Small intestine (tissue), 7 donors: ENCODE results near the gene KIAA1755. TPM values are rescaled to one million over a fixed set of nuclear protein-coding genes. Genes with fewer than 3 reads are reported as not detected.
A peak's percentile ranks its signal among the peaks of the same experiment; 100 is the strongest.

Experiments used
- DNase-seq, 2 donors: peaks; one replicate each; pipeline versions ENCODE4 v3.0.0 to v3.0.0-alpha.2; 2013
- FAIRE-seq: peaks from 2 replicates; lab custom pipeline; 2012; peaks lifted over from hg19 to GRCh38; lab: Jason Lieb, UNC
- H3K27ac ChIP-seq, 3 donors: one replicate each; pipeline ENCODE4 v1.5.1; 2013; ENCODE audit warnings: low read length in 2 of 3, mild to moderate bottlenecking in 2 of 3, control low read depth in 1 of 3, inconsistent platforms in 1 of 3, low read depth in 1 of 3, moderate library complexity in 1 of 3
- H3K27me3 ChIP-seq, 3 donors: one replicate each; pipeline ENCODE4 v1.6.1; 2013; ENCODE audit warnings: low read length in 3 of 3, inconsistent platforms in 1 of 3; ENCODE audit not compliant: control insufficient read depth in 3 of 3, insufficient read depth in 3 of 3
- H3K36me3 ChIP-seq, 3 donors: one replicate each; pipeline ENCODE4 v1.6.1; 2013; ENCODE audit warnings: low read length in 3 of 3, inconsistent platforms in 1 of 3, low read depth in 1 of 3, mild to moderate bottlenecking in 1 of 3, moderate library complexity in 1 of 3; ENCODE audit not compliant: control insufficient read depth in 3 of 3, insufficient read depth in 2 of 3
- H3K4me1 ChIP-seq, 3 donors: one replicate each; pipeline ENCODE4 v1.6.1; 2013; ENCODE audit warnings: low read length in 2 of 3, inconsistent platforms in 1 of 3, low read depth in 1 of 3, mild to moderate bottlenecking in 1 of 3, moderate library complexity in 1 of 3; ENCODE audit not compliant: control insufficient read depth in 3 of 3, insufficient read depth in 2 of 3
- H3K4me3 ChIP-seq, 3 donors: one replicate each; pipeline ENCODE4 v1.5.1; 2013; ENCODE audit warnings: low read length in 3 of 3, control low read depth in 1 of 3, inconsistent platforms in 1 of 3, low read depth in 1 of 3, mild to moderate bottlenecking in 1 of 3, moderate library complexity in 1 of 3
- H3K9me3 ChIP-seq, 2 donors: one replicate each; pipeline ENCODE4 v1.6.1; 2013; ENCODE audit warnings: low read depth in 1 of 2, low read length in 1 of 2; ENCODE audit not compliant: control insufficient read depth in 2 of 2, insufficient read depth in 1 of 2
- WGBS, 3 donors: extraction: QIAGEN DNeasy Blood & Tissue Kit; methylation state at CpG; one replicate each; pipeline ENCODE4 v1.1.7; 2013; 5-methylcytosine and 5-hydroxymethylcytosine counted together
- polyA plus RNA-seq, 4 donors: library from polyadenylated mRNA; stranded (reverse) in 3 of 4; unstranded in 1 of 4; fragments of 200-250 nt in 3 of 4; fragments of 120-200 nt in 1 of 4; gene quantifications; one replicate each; pipeline versions ENCODE4 v1.2.1 to v1.2.3, GENCODE V29; 2013
- donor health status: healthy with polysubstance abuse.
- donor health status: control.
- donor health status: control.
- donor health status: Bipolar disorder and iron deficiency.
- donor health status: healthy.

The KIAA1755 gene
- polyA plus RNA-seq, 4 donors = 0.45 to 5.6 (median 1.5) TPM

DNA sequence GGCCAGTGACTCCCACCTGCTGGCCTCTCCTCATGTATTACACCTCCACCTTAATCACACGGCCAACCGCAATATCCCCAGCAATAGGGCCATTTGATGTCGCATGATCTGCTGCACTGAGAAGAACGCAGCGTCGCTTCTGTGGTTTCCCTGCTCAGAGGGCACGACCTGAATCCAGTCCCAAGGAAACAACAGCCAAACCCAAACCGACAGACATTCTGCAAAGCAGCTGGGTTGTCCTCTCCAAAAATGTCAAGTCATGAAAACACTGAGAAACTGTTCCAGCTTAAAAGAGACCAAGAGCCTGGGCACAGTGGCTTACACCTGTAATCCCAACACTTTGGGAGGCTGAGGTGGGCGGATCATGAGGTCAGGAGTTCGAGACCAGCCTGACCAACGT is 35.9 kb upstream of the KIAA1755 start:
- no peak overlapping the region for H3K4me3 ChIP-seq
- H3K9me3 ChIP-seq = no peaks in the 10 kb centered on the region
- WGBS, 3 donors = 69 to 78% (median 73%) methylated on average over 11 of the region's 11 CpGs
- H3K36me3 ChIP-seq = no peaks in the 10 kb centered on the region
- DNase-seq = no peak
- peaks cover 0 to 2% (median 0%) of the 10 kb centered on the region in 3 donors for H3K27me3 ChIP-seq
- FAIRE-seq = no peak
- H3K4me1 ChIP-seq = no peaks in the 10 kb centered on the region
- no peak overlapping the region for H3K27ac ChIP-seq

DNA sequence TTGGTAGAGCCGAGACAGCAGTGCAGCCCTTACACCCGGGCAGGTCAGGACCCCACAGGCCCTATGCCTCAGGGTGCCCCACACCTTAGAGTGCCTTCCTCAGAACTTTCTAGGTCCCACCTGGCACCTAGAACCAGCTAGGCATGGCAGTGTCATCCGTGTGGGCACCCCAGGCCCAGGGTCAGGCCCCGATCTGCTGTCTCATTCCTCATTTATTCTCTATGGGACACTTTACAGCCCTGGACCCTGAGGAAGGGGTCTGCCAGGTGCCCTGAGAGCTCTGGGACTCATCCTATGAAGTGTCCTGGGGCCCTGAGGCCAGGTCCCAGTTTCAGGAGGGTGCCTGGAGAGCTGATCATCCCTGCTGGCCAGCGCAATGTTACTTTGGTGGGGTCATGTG is 35.3 kb upstream of the KIAA1755 start:
- WGBS, 3 donors = 86 to 91% (median 90%) methylated on average over 4 to 5 of the region's 5 CpGs

DNA sequence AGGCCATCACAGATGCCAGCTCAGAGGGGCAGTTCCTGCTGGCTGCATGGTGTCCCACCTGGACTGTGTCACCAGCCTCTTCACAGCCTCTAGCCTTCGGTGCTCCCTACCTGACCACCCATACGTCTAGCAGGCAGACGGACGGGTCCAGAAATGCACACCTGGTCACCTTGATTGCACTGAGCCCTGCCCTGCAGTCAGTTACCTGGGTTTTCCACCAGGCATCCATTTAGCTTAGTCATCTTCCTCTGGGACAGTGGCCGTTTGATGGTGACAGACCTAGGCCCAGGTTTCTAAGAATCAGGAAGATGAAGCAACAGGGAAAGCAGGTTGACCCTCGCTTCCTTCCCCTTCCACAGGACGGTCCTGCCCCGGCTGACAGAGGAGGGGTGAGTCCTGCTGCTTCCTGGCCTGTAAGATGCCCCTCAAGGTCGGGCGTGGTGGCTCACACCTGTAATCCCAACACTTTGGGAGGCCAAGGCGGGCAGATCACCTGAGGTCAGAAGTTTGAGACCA is 33.6 kb upstream of the KIAA1755 start:
- Histone ChIP-seq H3K4me3 (no peak overlapping the region), H3K27ac (no peak overlapping the region), H3K36me3 (no peaks in the 10 kb centered on the region), H3K4me1 (no peaks in the 10 kb centered on the region), H3K9me3 (no peaks in the 10 kb centered on the region), H3K27me3 (peaks cover 0 to 4% (median 2%) of the 10 kb centered on the region in 3 donors)
- 75 to 82% (median 79%) methylated on average over 11 of the region's 11 CpGs for WGBS, 3 donors
- no peak for DNase-seq
- FAIRE-seq = no peak

More for the DNA sequence above, 35.3 kb upstream of the KIAA1755 start:
- Histone ChIP-seq H3K36me3 (no peaks in the 10 kb centered on the region), H3K9me3 (no peaks in the 10 kb centered on the region), H3K27ac (no peak overlapping the region), H3K4me3 (no peak overlapping the region), H3K27me3 (peaks cover 0 to 4% (median 2%) of the 10 kb centered on the region in 3 donors), H3K4me1 (no peaks in the 10 kb centered on the region)
- FAIRE-seq = no peak
- no peak for DNase-seq

DNA sequence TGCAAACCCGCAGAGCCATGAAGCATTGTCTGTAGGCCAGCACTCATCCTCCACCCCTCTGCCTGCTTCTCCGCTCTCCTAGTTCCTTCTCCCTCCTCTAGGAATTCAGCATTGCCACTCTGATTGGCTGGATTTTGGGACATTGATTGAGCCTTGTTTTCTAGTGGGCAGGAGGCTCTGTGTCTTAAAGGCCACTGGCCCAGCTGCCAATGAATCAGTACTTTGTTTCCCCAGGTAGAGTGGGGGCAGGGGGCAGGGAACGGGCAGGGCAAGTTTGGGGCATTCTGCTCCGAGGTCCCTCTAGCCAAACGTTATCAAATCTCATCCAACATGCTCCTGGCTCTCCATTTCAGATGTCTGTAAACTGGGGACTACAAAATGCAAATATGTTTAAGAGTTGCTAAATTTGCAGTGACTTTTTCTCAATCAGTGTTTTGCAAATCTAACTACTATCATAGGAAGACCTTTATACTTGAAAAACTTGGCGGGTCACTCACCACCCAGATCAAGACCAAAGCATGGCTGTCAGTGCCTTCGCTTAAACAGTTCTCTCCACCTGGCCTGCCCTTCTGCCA is 33.0 kb upstream of the KIAA1755 start:
- H3K9me3 ChIP-seq = no peaks in the 10 kb centered on the region
- FAIRE-seq (no peak), DNase-seq (no peak)
- H3K27ac ChIP-seq = no peak overlapping the region
- no peaks in the 10 kb centered on the region for H3K36me3 ChIP-seq
- H3K4me3 ChIP-seq = no peak overlapping the region
- no peaks in the 10 kb centered on the region for H3K4me1 ChIP-seq
- H3K27me3 ChIP-seq = peaks cover 0 to 4% (median 2%) of the 10 kb centered on the region in 3 donors
- 51 to 61% (median 56%) methylated on average over 7 of the region's 7 CpGs for WGBS, 3 donors

DNA sequence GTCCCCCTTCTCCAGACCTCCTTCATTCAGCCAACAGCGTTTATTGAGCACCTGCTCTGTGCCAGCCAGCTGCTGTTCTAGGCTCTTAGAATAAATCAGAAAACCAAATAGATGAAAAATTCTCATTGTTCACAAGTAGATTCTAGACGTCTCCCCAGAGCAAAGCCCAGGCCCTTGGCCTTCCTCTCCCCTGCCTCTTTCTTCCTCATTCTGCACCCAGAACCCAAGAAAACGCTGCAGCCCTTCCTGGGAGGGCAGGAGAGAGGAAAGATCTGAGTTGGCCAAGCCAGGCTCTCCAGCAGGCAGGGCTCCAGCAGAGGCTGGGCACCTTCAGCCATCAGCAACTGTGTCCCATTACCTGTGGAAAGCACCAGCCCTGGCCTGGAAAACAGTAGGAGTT is 31.4 kb upstream of the KIAA1755 start:
- Histone ChIP-seq H3K4me3 (no peak overlapping the region), H3K27ac (no peak overlapping the region), H3K36me3 (no peaks in the 10 kb centered on the region), H3K27me3 (peaks cover 0 to 4% (median 2%) of the 10 kb centered on the region in 3 donors), H3K9me3 (no peaks in the 10 kb centered on the region), H3K4me1 (no peaks in the 10 kb centered on the region)
- DNase-seq = no peak
- FAIRE-seq = no peak
- WGBS, 3 donors = 65 to 69% (median 68%) methylated on average over 3 of the region's 3 CpGs

DNA sequence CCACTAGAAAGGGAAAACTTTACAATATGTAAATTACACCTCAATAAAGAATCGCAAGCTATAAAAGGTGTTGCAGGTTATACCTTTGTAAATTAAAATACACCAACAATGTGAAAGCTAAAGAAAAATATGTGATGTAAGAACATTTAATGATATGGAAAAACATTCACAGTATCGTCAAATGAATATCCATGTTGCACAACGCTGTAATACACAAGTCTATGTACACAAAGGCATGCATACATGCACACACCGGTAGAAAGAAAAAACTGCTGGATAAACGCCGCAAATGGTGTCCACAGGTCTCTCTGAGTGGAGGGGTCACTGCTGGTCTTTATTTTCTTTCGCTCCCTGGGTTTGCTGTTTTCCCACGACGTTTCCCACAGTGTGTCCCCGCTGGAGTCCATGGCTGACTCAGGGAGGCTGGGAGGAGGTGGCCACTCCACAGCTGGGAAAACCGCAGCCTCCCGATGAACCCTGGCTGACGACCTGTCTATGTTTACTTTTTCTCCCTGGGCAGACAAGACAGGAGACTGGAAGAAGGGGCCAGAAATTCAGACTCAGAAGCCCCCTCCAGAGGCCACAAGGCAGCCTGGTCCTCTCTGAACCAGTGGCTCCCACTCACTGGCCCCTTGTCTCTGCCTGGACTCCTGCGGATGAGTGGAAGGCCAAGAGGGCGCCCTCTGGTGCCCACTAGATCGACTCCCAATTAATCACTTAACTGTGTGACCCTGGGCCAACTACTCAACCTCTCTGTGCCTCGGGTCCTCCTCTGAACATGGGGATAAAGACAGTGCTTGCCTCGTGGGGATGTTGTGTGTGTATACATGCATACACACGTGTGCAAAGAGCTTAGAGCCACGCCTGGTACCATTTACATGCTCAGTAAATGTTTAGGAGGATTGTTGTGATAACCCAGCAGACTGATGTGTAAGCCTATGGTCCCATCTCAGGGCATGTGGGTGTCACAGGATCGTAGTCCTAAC is 30.6 kb upstream of the KIAA1755 start:
- DNase-seq (peak; percentile 8 to 20), FAIRE-seq (no peak)
- H3K4me3 ChIP-seq = no peak overlapping the region

DNA sequence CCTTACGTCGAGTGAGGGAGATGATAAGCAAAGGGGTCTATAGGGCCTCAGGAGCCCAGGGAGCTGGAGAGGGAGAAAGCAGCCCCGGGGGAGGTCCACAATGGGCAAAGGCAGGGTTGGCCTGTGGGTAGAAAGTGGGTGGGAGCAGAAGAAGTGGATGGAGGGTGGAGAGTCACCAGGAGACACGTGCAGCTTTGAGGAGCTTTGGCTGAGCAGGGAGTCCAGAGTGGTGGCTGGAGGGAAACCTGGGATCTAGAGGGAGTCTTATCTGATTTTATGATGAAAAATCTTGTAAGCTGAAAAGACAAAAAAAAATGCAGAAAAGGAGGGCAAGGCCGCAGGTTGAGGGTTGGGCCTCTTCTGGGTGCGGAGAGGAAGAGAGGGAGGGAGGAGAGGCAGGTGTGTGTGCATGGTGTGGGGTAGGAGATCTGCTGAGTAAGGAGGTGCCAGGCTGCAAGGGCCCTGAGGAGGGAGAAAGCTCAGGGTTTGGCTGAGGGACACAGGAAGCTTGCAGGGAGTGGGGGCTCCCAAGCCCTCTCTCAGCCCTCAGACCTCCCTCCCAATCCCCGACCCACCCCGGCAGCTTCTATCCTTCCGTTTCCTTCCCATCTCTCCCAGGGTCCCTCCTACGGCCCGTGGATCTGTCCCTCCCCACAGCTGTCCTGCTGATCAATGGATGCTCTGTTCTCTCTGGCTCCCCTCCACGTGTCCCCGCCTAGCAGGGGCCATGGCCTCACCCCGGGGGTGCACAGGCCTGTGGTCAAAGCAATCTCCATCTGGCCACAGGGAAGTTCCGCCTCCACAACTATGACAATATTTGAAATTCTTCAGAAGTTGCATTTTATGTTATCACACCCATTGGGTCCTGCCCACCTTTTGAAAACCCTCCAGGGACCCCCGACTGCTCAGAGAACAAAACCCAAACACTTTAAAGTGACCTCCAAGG is 26.3 kb upstream of the KIAA1755 start:
- DNase-seq (peak in 1 of 2 donors; percentile 4), FAIRE-seq (no peak)
- 34 to 49% (median 41%) methylated on average over 13 to 16 of the region's 16 CpGs for WGBS, 3 donors

More for the DNA sequence above, 30.6 kb upstream of the KIAA1755 start:
- Histone ChIP-seq H3K4me1 (no peaks in the 10 kb centered on the region), H3K9me3 (no peaks in the 10 kb centered on the region), H3K36me3 (no peaks in the 10 kb centered on the region), H3K27me3 (peaks cover 0 to 8% (median 2%) of the 10 kb centered on the region in 3 donors), H3K27ac (peak overlapping the region in 1 of 3 donors; percentile 24)
- WGBS, 3 donors = 37 to 42% (median 41%) methylated on average over 21 of the region's 21 CpGs

More for the DNA sequence above, 26.3 kb upstream of the KIAA1755 start:
- H3K27me3 ChIP-seq = peaks cover 0 to 8% (median 2%) of the 10 kb centered on the region in 3 donors
- H3K4me3 ChIP-seq = no peak overlapping the region
- H3K9me3 ChIP-seq = peaks cover 0 to 4% of the 10 kb centered on the region in 2 donors
- no peak overlapping the region for H3K27ac ChIP-seq
- no peaks in the 10 kb centered on the region for H3K36me3 ChIP-seq
- H3K4me1 ChIP-seq = no peaks in the 10 kb centered on the region
